K562 (cell line): ENCODE data around the gene GRIK2. TPM values are rescaled to one million over a fixed set of nuclear protein-coding genes. Genes with fewer than 3 reads are reported as not detected.

Experiments
- ATAC-seq: fragments of 200-7000 bp; cut with Tn5 transposase; 3 replicates; pipeline ENCODE4 v1.9.1; 2020; ENCODE audit warnings: moderate library complexity
- BruUV-seq: library from RNA; stranded (reverse); fragments of 400-500 nt; replicated peaks from 2 replicates; lab custom pipeline; 2021; lab: Mats Ljungman, UMichigan
- CTCF ChIA-PET: fragments of 300-600 bp; formaldehyde crosslinking; extraction: SDS; loops from one replicate; lab custom pipeline; 2021; ENCODE audit warnings: low intra/inter-chr PET ratio; lab: Yijun Ruan, JAX
- POLR2A ChIA-PET: fragments of 300-600, 350-650 bp; sonication (Branson Sonifier 250); formaldehyde crosslinking; extraction: SDS; loops from one replicate; lab custom pipeline; 2021; ENCODE audit warnings: antibody characterized with exemption, inconsistent platforms; lab: Yijun Ruan, JAX
- DNase-seq, 4 experiments: peaks; one replicate each; pipeline versions ENCODE4 v3.0.0 to v3.0.0-alpha.2; 2011 to 2018; ENCODE audit warnings: low spot score in 3 of 4, mixed read lengths in 3 of 4; ENCODE audit errors: extremely low read depth in 1 of 4
- FAIRE-seq: peaks from 2 replicates; lab custom pipeline; 2011; peaks lifted over from hg19 to GRCh38; lab: Jason Lieb, UNC
- H2AFZ ChIP-seq: 2 replicates; pipeline ENCODE4 v1.6.0; 2011; ENCODE audit warnings: low read depth, low read length, control low read depth, inconsistent platforms
- H3K27ac ChIP-seq: fragments of 200-600 bp; 3 replicates; pipeline ENCODE4 v1.8.0; 2011; ENCODE audit warnings: low read depth, mild to moderate bottlenecking, control low read depth, inconsistent platforms, low read length, moderate library complexity, mixed read lengths; ENCODE audit errors: extremely low read depth
- H3K27me3 ChIP-seq, 2 experiments: fragments of 300-600 bp in 1 of 2; 2 replicates in 1 of 2; 3 replicates in 1 of 2; pipeline versions ENCODE4 v1.6.0 to v1.8.0; 2011; ENCODE audit warnings: inconsistent platforms in 2 of 2, low read length in 2 of 2, mild to moderate bottlenecking in 1 of 2, mixed read lengths in 1 of 2, moderate library complexity in 1 of 2; ENCODE audit not compliant: control insufficient read depth in 2 of 2, insufficient read depth in 2 of 2
- H3K36me3 ChIP-seq: fragments of 300-600 bp; 3 replicates; pipeline ENCODE4 v1.8.0; 2011; ENCODE audit warnings: mild to moderate bottlenecking, low read length, inconsistent platforms; ENCODE audit not compliant: control insufficient read depth, insufficient read depth
- H3K4me1 ChIP-seq, 2 experiments: fragments of 200-600 bp in 1 of 2; replicated peaks in 1 of 2; 2 replicates in 1 of 2; 3 replicates in 1 of 2; pipeline versions ENCODE4 v1.5.1 to v1.8.0; 2011; ENCODE audit warnings: inconsistent platforms in 2 of 2, low read length in 2 of 2, mild to moderate bottlenecking in 1 of 2, mixed read lengths in 1 of 2, moderate library complexity in 1 of 2; ENCODE audit not compliant: control insufficient read depth in 2 of 2, insufficient read depth in 2 of 2
- H3K4me2 ChIP-seq: 2 replicates; pipeline ENCODE4 v1.6.1; 2011; ENCODE audit warnings: low read length, control low read depth, inconsistent platforms, mixed read lengths; ENCODE audit not compliant: insufficient read depth
- H3K4me3 ChIP-seq: fragments of 200-600 bp; sonication (generic), shearing (Covaris generic); 2 replicates; pipeline ENCODE4 v1.5.1; 2016; ENCODE audit warnings: control low read depth, inconsistent platforms
- H3K79me2 ChIP-seq: fragments of 200-600 bp; 3 replicates; pipeline ENCODE4 v1.8.0; 2011; ENCODE audit warnings: low read length, inconsistent platforms; ENCODE audit not compliant: control insufficient read depth, insufficient read depth
- H3K9ac ChIP-seq, 2 experiments: 2 replicates each; pipeline versions ENCODE4 v1.6.0 to v1.6.1; 2011; ENCODE audit warnings: low read depth in 2 of 2, low read length in 2 of 2, control low read depth in 1 of 2, inconsistent platforms in 1 of 2, mild to moderate bottlenecking in 1 of 2, mixed read lengths in 1 of 2; ENCODE audit not compliant: insufficient read depth in 1 of 2
- H3K9me1 ChIP-seq: one replicate; pipeline ENCODE4 v1.6.0; 2011; ENCODE audit warnings: inconsistent platforms, mild to moderate bottlenecking, low read length, moderate library complexity; ENCODE audit not compliant: control insufficient read depth, insufficient read depth
- H3K9me3 ChIP-seq: replicated peaks from 2 replicates; pipeline ENCODE4 v1.5.1; 2011; ENCODE audit warnings: low read depth, low read length, inconsistent platforms; ENCODE audit not compliant: control insufficient read depth, insufficient read depth
- H4K20me1 ChIP-seq: replicated peaks from 2 replicates; pipeline ENCODE4 v1.6.1; 2011; ENCODE audit warnings: low read length, inconsistent platforms, mixed read lengths; ENCODE audit not compliant: control insufficient read depth, insufficient read depth
- BDP1 ChIP-seq: IDR thresholded peaks from 3 replicates; pipeline ENCODE4 v1.6.1; 2011; ENCODE audit not compliant: insufficient read length, insufficient read depth
- CTBP1 ChIP-seq: fragments of 450-650 bp; IDR thresholded peaks from 2 replicates; pipeline ENCODE4 v1.6.1; 2016; ENCODE audit warnings: borderline replicate concordance
- ELF2 ChIP-seq: fragments of 250-450 bp; sonication (Bioruptor Pico); IDR thresholded peaks from 2 replicates; pipeline ENCODE4 v1.5.0; 2021; ENCODE audit warnings: mild to moderate bottlenecking
- HCFC1 ChIP-seq: IDR thresholded peaks from 2 replicates; pipeline ENCODE4 v1.6.1; 2012; ENCODE audit warnings: low read depth, low read length, improper control_type of control experiment
- HEY1 ChIP-seq: fragments of 250-450 bp; sonication (Bioruptor Pico); IDR thresholded peaks from 2 replicates; pipeline ENCODE4 v1.5.0; 2020; ENCODE audit warnings: mild to moderate bottlenecking, moderate library complexity, borderline replicate concordance
- MIER1 ChIP-seq: fragments of 450-650 bp; IDR thresholded peaks from 2 replicates; pipeline ENCODE4 v1.6.1; 2016; ENCODE audit warnings: antibody characterized with exemption, mild to moderate bottlenecking, low read depth
- NFXL1 ChIP-seq: fragments of 450-650 bp; formaldehyde crosslinking; IDR thresholded peaks from 2 replicates; pipeline ENCODE4 v1.4.0; 2021; ENCODE audit warnings: mild to moderate bottlenecking
- NKRF ChIP-seq: fragments of 450-650 bp; IDR thresholded peaks from 2 replicates; pipeline ENCODE4 v1.6.1; 2016; ENCODE audit warnings: borderline replicate concordance
- NR2C2 ChIP-seq, 2 experiments: fragments of 200-800 bp in 1 of 2; sonication (Bioruptor generic) in 1 of 2; sonication (generic) in 1 of 2; formaldehyde crosslinking in 1 of 2; IDR thresholded peaks; 2 replicates each; pipeline versions ENCODE4 v1.6.1 to v1.8.0; 2016 to 2022; ENCODE audit warnings: mild to moderate bottlenecking in 1 of 2, missing compliant biosample characterization in 1 of 2, missing genetic modification characterization in 1 of 2, missing genetic modification reagents in 1 of 2
- RAD21 ChIP-seq, 2 experiments: fragments of 250-450 bp in 1 of 2; fragments of 450-650 bp in 1 of 2; sonication (Bioruptor Pico) in 1 of 2; formaldehyde crosslinking in 1 of 2; IDR thresholded peaks in 1 of 2; conservative IDR thresholded peaks in 1 of 2; 2 replicates each; pipeline versions ENCODE4 v1.4.0 to v1.8.0; 2020 to 2022; ENCODE audit warnings: mild to moderate bottlenecking in 2 of 2, moderate library complexity in 1 of 2
- STAT5A ChIP-seq: IDR thresholded peaks from 2 replicates; pipeline ENCODE4 v1.6.1; 2012; ENCODE audit warnings: low read length, inconsistent platforms, borderline replicate concordance
- TSC22D4 ChIP-seq: fragments of 450-650 bp; IDR thresholded peaks from 2 replicates; pipeline ENCODE4 v1.6.1; 2016; ENCODE audit warnings: missing genetic modification characterization, missing biosample characterization, control low read depth
- WGBS: fragments of 100-300 bp; shearing (Covaris generic); methylation state at CpG from one replicate; pipeline ENCODE4 v1.1.6; 2016; ENCODE audit warnings: low coverage, mixed read lengths; ENCODE audit not compliant: insufficient coverage; ENCODE audit errors: missing lambda C conversion rate; 5-methylcytosine and 5-hydroxymethylcytosine counted together
- in situ Hi-C: fragments of 300-500 bp; cut with MboI; formaldehyde crosslinking; loops from 4 replicates; pipeline ENCODE4 v1.15.0; 2018; ENCODE audit warnings: inconsistent platforms, mixed read lengths
- intact Hi-C: fragments of 100-400 bp; cut with micrococcal nuclease; formaldehyde crosslinking; loops from 2 replicates; pipeline ENCODE4 v1.14.2; 2022
- polyA plus RNA-seq, 8 experiments: library from polyadenylated mRNA; depleted of rRNA in 4 of 8; stranded (reverse) in 5 of 8; unstranded in 3 of 8; fragments of >200 nt; fragmentation: Nextera tagmentation in 2 of 8; fragmentation: Illumina TruSeq in 1 of 8; extraction: Ambion mirVana in 2 of 8; extraction: Trizol in 1 of 8; gene quantifications; 2 replicates each; pipeline versions ENCODE4 v1.2.1 to v1.2.3, GENCODE V29; 2011 to 2014; ENCODE audit warnings: inconsistent platforms in 1 of 8, missing spikeins in 1 of 8
- total RNA-seq, 7 experiments: library from RNA; depleted of rRNA in 6 of 7; stranded (reverse); fragments of >200 nt in 6 of 7; fragmentation: Illumina TruSeq in 2 of 7; extraction: Trizol in 2 of 7; gene quantifications; 2 replicates each; pipeline versions ENCODE4 v1.2.1 to v1.2.3, GENCODE V29; 2011 to 2021; ENCODE audit warnings: low replicate concordance in 1 of 7
- TF ChIP-seq, protein P1 (sequence below): fragments of 200-800 bp; sonication (Bioruptor generic); IDR thresholded peaks from 2 replicates; pipeline ENCODE4 v1.6.1; 2017; ENCODE audit warnings: missing genetic modification characterization, missing compliant biosample characterization
- TF ChIP-seq, protein P2 (sequence below): sonication (generic); formaldehyde crosslinking; IDR thresholded peaks from 2 replicates; pipeline ENCODE4 v1.8.0; 2022; ENCODE audit warnings: mild to moderate bottlenecking, missing genetic modification reagents

Gene GRIK2
- total and polyA plus RNA-seq, 9 of the 15 experiments (the other 6 are each of a cell fraction or from before 2014, with no cell fraction given): not detected

DNA sequence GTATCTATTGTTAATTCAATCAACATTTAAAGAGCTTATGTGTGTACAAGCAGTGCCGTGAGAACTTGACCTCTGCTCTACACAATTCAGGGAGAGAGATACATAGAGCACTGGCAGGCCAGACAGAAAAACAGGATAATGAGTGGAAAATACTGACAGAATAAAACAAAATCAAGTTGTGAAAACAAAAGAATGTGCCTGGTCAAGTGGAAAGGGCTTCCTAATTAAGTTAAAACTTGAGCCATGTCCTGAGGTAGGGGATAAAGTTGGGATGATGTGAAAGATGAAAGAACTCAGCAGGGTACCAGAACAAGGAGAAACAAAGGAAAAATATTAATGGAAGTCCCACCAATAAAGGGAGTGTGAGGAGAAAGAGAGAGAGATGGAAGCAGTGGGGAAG, 672.8 kb downstream of the GRIK2 start:
- ChIA-PET POLR2A (no interaction called here), CTCF (no interaction called here)
- Histone ChIP-seq H4K20me1 (no peaks in the 10 kb centered on the region), H3K9me1 (no peaks in the 10 kb centered on the region), H3K79me2 (no peaks in the 10 kb centered on the region), H3K4me3 (no peak overlapping the region), H3K27ac (no peak overlapping the region), H3K4me2 (no peak overlapping the region), H3K9me3 (no peaks in the 10 kb centered on the region; the same call in 1 of the 2 replicates), H3K36me3 (no peaks in the 10 kb centered on the region), H3K27me3 (no peaks in the 10 kb centered on the region), H2AFZ (no peak overlapping the region), H3K4me1 (no peaks in the 10 kb centered on the region), H3K9ac (no peak overlapping the region)
- BruUV-seq: no TSS peak
- in situ Hi-C loops: no loop called here
- TF ChIP-seq NR2C2 (CRISPR knock-in tag; IDR thresholded peaks at IDR 0.05) (no peak), NR2C2 (tag; IDR thresholded peaks at IDR 0.05) (no peak), CTBP1 (no peak), ELF2 (CRISPR knock-in tag) (no peak), RAD21 (CRISPR knock-in tag; conservative IDR thresholded peaks at IDR 0.05 in 1 of 2, IDR thresholded peaks at IDR 0.05 in 1 of 2) (no peak), MIER1 (no peak), TSC22D4 (tag) (no peak), NKRF (no peak), HEY1 (CRISPR knock-in tag) (no peak), HCFC1 (no peak), NFXL1 (CRISPR knock-in tag) (no peak), STAT5A (no peak), BDP1 (no peak)
- TF ChIP-seq, protein P1, sequence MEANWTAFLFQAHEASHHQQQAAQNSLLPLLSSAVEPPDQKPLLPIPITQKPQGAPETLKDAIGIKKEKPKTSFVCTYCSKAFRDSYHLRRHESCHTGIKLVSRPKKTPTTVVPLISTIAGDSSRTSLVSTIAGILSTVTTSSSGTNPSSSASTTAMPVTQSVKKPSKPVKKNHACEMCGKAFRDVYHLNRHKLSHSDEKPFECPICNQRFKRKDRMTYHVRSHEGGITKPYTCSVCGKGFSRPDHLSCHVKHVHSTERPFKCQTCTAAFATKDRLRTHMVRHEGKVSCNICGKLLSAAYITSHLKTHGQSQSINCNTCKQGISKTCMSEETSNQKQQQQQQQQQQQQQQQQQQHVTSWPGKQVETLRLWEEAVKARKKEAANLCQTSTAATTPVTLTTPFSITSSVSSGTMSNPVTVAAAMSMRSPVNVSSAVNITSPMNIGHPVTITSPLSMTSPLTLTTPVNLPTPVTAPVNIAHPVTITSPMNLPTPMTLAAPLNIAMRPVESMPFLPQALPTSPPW (CRISPR knock-in tag): no peak
- TF ChIP-seq, protein P2, sequence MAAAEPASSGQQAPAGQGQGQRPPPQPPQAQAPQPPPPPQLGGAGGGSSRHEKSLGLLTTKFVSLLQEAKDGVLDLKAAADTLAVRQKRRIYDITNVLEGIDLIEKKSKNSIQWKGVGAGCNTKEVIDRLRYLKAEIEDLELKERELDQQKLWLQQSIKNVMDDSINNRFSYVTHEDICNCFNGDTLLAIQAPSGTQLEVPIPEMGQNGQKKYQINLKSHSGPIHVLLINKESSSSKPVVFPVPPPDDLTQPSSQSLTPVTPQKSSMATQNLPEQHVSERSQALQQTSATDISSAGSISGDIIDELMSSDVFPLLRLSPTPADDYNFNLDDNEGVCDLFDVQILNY (CRISPR knock-in tag): no peak
- DNase-seq: no peak
- 0% methylated on average over 1 of the region's 1 CpG for WGBS
- intact Hi-C loops: no loop called here
- no peak for ATAC-seq
- FAIRE-seq: no peak
